Nephron progenitor cell (in vitro differentiated cells): Measurements from ENCODE around the gene VWC2.

ENCODE experiments used
- DNase-seq: peaks from one replicate; pipeline ENCODE4 v3.0.0; 2021
- H3K27ac Mint-ChIP-seq: 2 replicates; pipeline ENCODE4 v1.8.0; 2021; ENCODE audit warnings: mild to moderate bottlenecking, moderate library complexity, mixed read lengths
- H3K27me3 Mint-ChIP-seq: 2 replicates; pipeline ENCODE4 v1.8.0; 2021; ENCODE audit warnings: mild to moderate bottlenecking, low read depth, mixed read lengths; ENCODE audit not compliant: poor library complexity
- H3K36me3 Mint-ChIP-seq: 2 replicates; pipeline ENCODE4 v1.8.0; 2021; ENCODE audit warnings: low read depth, mixed read lengths
- H3K4me1 Mint-ChIP-seq: 2 replicates; pipeline ENCODE4 v1.8.0; 2021; ENCODE audit warnings: mixed read lengths
- H3K4me3 Mint-ChIP-seq: 2 replicates; pipeline ENCODE4 v1.8.0; 2021; ENCODE audit warnings: mild to moderate bottlenecking, moderate library complexity, mixed read lengths
- H3K9me3 Mint-ChIP-seq: 2 replicates; pipeline ENCODE4 v1.8.0; 2021; ENCODE audit warnings: mild to moderate bottlenecking, moderate library complexity, mixed read lengths
- TF ChIP-seq, protein P1 (sequence below): fragments of 200-600 bp; sonication (generic); IDR thresholded peaks from 2 replicates; pipeline ENCODE4 v1.5.0; 2021; ENCODE audit warnings: antibody characterized with exemption

Gene VWC2

DNA sequence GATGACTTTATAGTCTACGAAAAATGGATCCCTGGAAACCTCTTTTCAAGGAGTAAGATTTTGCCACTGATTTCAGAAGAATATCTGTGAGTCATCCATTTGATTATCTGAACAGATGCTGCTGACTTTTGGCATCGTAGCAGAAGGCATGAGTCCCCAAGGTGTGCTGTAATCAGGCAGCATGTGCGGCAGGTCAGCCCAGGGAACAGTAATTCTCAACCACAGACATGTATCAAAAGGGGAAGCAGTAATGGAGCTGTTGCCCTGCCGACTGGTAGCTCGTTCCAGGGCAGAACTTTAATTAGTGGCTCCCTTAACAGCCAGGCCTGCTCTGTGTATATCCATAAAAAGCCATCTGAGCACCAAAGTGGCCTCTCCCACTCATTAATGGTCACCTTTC is 5.7 kb upstream of the VWC2 start:
- Mint-ChIP-seq H3K9me3 (peaks cover 11% of the 10 kb centered on the region), H3K4me1 (peaks cover 16% of the 10 kb centered on the region), H3K4me3 (no peak overlapping the region), H3K36me3 (no peaks in the 10 kb centered on the region), H3K27me3 (peaks cover 51% of the 10 kb centered on the region), H3K27ac (no peak overlapping the region)
- TF ChIP-seq, protein P1, sequence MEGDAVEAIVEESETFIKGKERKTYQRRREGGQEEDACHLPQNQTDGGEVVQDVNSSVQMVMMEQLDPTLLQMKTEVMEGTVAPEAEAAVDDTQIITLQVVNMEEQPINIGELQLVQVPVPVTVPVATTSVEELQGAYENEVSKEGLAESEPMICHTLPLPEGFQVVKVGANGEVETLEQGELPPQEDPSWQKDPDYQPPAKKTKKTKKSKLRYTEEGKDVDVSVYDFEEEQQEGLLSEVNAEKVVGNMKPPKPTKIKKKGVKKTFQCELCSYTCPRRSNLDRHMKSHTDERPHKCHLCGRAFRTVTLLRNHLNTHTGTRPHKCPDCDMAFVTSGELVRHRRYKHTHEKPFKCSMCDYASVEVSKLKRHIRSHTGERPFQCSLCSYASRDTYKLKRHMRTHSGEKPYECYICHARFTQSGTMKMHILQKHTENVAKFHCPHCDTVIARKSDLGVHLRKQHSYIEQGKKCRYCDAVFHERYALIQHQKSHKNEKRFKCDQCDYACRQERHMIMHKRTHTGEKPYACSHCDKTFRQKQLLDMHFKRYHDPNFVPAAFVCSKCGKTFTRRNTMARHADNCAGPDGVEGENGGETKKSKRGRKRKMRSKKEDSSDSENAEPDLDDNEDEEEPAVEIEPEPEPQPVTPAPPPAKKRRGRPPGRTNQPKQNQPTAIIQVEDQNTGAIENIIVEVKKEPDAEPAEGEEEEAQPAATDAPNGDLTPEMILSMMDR, result no peak
- DNase-seq, result no peak

GRCh38 chr7:49768254-49768653 is 5.2 kb upstream of the VWC2 start:
- Mint-ChIP-seq H3K4me1 (peaks cover 20% of the 10 kb centered on the region), H3K27me3 (peaks cover 56% of the 10 kb centered on the region), H3K4me3 (no peak overlapping the region), H3K9me3 (peaks cover 11% of the 10 kb centered on the region), H3K36me3 (no peaks in the 10 kb centered on the region), H3K27ac (no peak overlapping the region)
- TF ChIP-seq, protein P1, result no peak
- DNase-seq, result no peak

- Mint-ChIP-seq H3K27me3 (peaks cover 57% of the 10 kb centered on the region), H3K36me3 (no peaks in the 10 kb centered on the region), H3K4me3 (no peak overlapping the region), H3K4me1 (peaks cover 15% of the 10 kb centered on the region), H3K9me3 (peaks cover 11% of the 10 kb centered on the region), H3K27ac (no peak overlapping the region)
- TF ChIP-seq, protein P1, result no peak
- DNase-seq, result no peak
These were observed 4.6 kb upstream of the VWC2 start for GRCh38 chr7:49768835-49769234.

DNA sequence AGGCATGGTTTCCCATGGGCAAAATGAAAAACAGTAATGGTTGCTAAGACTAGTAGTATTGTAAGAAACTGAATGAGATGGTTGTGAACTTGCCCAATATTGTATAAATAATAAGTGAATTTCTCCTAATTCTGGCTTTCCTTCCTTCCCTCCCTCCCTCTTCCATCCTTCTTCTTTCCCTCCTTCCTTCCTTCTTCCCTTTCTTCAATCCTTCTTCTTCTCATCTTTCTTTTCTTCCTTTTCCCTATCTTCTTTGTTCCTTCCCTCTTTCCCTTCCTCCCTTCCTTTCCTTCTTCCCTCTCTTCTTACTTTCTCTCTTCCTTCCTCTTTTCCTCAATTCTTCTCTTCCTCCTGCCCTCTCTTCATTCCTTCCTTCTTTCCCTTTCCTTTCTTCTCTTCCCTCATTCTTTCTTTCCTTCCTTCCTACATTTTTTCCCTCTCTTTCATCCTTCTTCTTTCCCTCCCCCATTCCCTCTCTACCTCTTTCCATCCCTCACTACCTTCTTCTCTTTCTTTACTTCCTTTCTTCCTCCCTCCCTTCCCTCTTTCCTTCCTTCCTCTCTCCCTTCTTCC is 4.1 kb upstream of the VWC2 start:
- peaks cover 10% of the 10 kb centered on the region for H3K9me3 Mint-ChIP-seq
- TF ChIP-seq, protein P1, result no peak

GRCh38 chr7:49770838-49771237 is 2.6 kb upstream of the VWC2 start:
- Mint-ChIP-seq H3K27ac (no peak overlapping the region), H3K27me3 (peaks cover 76% of the 10 kb centered on the region), H3K9me3 (peaks cover 3% of the 10 kb centered on the region), H3K4me1 (peaks cover 17% of the 10 kb centered on the region), H3K4me3 (no peak overlapping the region), H3K36me3 (no peaks in the 10 kb centered on the region)
- TF ChIP-seq, protein P1, result no peak
- DNase-seq, result no peak

More for the DNA sequence above, 4.1 kb upstream of the VWC2 start:
- Mint-ChIP-seq H3K4me3 (no peak overlapping the region), H3K4me1 (peaks cover 12% of the 10 kb centered on the region), H3K36me3 (no peaks in the 10 kb centered on the region), H3K27me3 (peaks cover 63% of the 10 kb centered on the region), H3K27ac (no peak overlapping the region)
- no peak for DNase-seq

GRCh38 chr7:49771427-49772176 is 1.8 kb upstream of the VWC2 start:
- Mint-ChIP-seq H3K4me3 (peak overlapping the region; percentile 39), H3K27me3 (peaks cover 84% of the 10 kb centered on the region), H3K9me3 (peaks cover 3% of the 10 kb centered on the region), H3K27ac (no peak overlapping the region), H3K36me3 (no peaks in the 10 kb centered on the region), H3K4me1 (peaks cover 17% of the 10 kb centered on the region)
- TF ChIP-seq, protein P1, result no peak
- no peak for DNase-seq
